Measurements from ENCODE around the gene PEPD. TPM values are rescaled to one million over a fixed set of nuclear protein-coding genes. Genes with fewer than 3 reads are reported as not detected.

Gene PEPD
- total RNA-seq, 4 donors from 2014 or later = 92.6 to 323 (median 218) TPM

DNA sequence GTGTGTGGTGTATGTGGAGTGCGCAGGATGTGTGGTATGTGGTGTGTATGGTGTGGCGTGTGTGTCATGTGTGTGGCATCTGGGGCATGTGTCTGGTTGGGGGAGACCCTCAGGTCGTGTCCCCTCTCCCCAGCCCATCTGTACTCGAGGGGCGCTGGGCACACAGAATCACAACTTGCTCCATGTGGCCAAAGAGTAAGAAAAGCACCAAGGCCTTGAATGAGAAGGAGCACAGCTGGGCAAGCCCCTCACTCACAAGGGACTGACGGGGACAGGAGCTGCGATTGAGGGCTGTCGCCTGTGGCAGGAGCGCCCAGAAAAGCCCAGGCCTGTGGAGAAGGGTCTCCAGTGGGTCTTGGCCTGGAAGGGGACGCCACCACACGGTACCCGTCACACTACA lies 62.8 kb downstream of the PEPD start:
- no peak overlapping the region for H3K4me3 ChIP-seq
- no peaks in the 10 kb centered on the region for H3K4me1 ChIP-seq
- TF ChIP-seq POLR2AphosphoS5 (IDR thresholded peaks at IDR 0.05) = no peak
- TF ChIP-seq EP300 (IDR thresholded peaks at IDR 0.05; ENCODE audit: low read depth) = no peak
- no peak for TF ChIP-seq POLR2A (IDR thresholded peaks at IDR 0.05)
- TF ChIP-seq, protein P1, sequence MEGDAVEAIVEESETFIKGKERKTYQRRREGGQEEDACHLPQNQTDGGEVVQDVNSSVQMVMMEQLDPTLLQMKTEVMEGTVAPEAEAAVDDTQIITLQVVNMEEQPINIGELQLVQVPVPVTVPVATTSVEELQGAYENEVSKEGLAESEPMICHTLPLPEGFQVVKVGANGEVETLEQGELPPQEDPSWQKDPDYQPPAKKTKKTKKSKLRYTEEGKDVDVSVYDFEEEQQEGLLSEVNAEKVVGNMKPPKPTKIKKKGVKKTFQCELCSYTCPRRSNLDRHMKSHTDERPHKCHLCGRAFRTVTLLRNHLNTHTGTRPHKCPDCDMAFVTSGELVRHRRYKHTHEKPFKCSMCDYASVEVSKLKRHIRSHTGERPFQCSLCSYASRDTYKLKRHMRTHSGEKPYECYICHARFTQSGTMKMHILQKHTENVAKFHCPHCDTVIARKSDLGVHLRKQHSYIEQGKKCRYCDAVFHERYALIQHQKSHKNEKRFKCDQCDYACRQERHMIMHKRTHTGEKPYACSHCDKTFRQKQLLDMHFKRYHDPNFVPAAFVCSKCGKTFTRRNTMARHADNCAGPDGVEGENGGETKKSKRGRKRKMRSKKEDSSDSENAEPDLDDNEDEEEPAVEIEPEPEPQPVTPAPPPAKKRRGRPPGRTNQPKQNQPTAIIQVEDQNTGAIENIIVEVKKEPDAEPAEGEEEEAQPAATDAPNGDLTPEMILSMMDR (IDR thresholded peaks at IDR 0.05) = no peak
- in situ Hi-C loops (cut with MboI; ENCODE audit: low pct_ligation_motif_present in 1 of 4, low pct_unique_long_range_greater_than_20kb in 1 of 4, low sequenced_read_pairs in 3 of 4) (no loop called here), intact Hi-C loops (cut with DNase I; ENCODE audit: low total_unique reads) (no loop called here)
- no peak for DNase-seq
- WGBS, 2 donors (ENCODE audit: low coverage in 1 of 2) = 87 to 89% methylated on average over 3 to 12 of the region's 12 CpGs
- H3K36me3 ChIP-seq = peaks cover 0 to 4% (median 0%) of the 10 kb centered on the region in 4 donors
- H3K27me3 ChIP-seq = no peaks in the 10 kb centered on the region
- H3K27ac ChIP-seq = no peak overlapping the region
- no peaks in the 10 kb centered on the region for H3K9me3 ChIP-seq

DNA sequence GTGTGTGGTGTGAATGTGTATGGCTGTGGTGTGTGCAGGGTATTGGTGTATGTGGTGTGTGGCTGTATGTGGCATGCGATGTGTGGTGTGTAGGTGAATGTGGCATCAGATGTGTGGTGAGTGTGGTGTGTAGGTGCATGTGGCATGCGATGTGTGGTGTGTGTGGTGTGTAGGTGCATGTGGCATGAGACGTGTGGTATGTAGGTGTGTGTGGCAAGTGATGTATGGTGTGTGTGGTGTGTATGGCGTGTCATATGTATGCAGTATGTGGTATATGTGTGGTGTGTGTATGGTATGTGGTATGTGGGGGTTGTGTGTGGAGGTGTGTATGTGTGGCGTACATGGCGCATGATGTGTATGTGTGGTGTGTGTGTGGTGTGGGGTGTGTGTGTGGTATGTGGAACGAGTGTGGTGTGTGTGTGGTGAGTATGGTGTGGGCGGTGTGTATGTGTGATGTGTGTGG lies 63.4 kb downstream of the PEPD start:
- H3K4me3 ChIP-seq = no peak overlapping the region
- WGBS, 2 donors (ENCODE audit: low coverage in 1 of 2) = 95 to 96% methylated on average over 4 to 8 of the region's 8 CpGs
- no peaks in the 10 kb centered on the region for H3K27me3 ChIP-seq
- intact Hi-C loops (cut with DNase I; ENCODE audit: low total_unique reads) (no loop called here), in situ Hi-C loops (cut with MboI; ENCODE audit: low pct_ligation_motif_present in 1 of 4, low pct_unique_long_range_greater_than_20kb in 1 of 4, low sequenced_read_pairs in 3 of 4) (no loop called here)
- no peak overlapping the region for H3K27ac ChIP-seq
- H3K36me3 ChIP-seq = no peaks in the 10 kb centered on the region
- H3K4me1 ChIP-seq = no peaks in the 10 kb centered on the region
- no peak for DNase-seq
- no peaks in the 10 kb centered on the region for H3K9me3 ChIP-seq
- TF ChIP-seq POLR2AphosphoS5 (IDR thresholded peaks at IDR 0.05) (no peak), POLR2A (IDR thresholded peaks at IDR 0.05) (no peak)
- TF ChIP-seq, protein P1 (IDR thresholded peaks at IDR 0.05) = no peak

DNA sequence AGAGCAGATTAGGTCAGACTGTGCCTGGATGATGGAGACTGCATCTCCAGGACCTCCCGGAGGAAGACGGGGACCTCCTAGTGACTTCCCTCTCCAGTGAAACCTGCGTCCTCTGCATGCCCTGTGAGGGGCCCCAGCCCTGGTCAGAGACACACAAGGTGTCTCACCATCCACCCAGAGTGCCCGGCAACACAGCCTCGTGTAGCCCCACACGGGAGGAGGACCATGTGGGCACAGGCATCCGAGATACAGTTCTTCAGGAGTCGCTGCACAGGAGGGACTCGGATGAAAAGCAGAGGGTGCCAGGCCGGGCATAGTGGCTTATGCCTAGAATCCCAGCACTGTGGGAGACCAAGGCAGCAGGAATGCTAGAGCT lies 64.8 kb downstream of the PEPD start:
- intact Hi-C loops (cut with DNase I; ENCODE audit: low total_unique reads) (no loop called here), in situ Hi-C loops (cut with MboI; ENCODE audit: low pct_ligation_motif_present in 1 of 4, low pct_unique_long_range_greater_than_20kb in 1 of 4, low sequenced_read_pairs in 3 of 4) (no loop called here)
- Histone ChIP-seq H3K9me3 (no peaks in the 10 kb centered on the region), H3K4me3 (no peak overlapping the region), H3K4me1 (no peaks in the 10 kb centered on the region), H3K27me3 (no peaks in the 10 kb centered on the region), H3K27ac (no peak overlapping the region), H3K36me3 (no peaks in the 10 kb centered on the region)
- no peak for TF ChIP-seq POLR2A (IDR thresholded peaks at IDR 0.05)
- TF ChIP-seq, protein P1 (IDR thresholded peaks at IDR 0.05) = no peak
- TF ChIP-seq EP300 (IDR thresholded peaks at IDR 0.05; ENCODE audit: low read depth) = no peak
- no peak for TF ChIP-seq POLR2AphosphoS5 (IDR thresholded peaks at IDR 0.05)
- DNase-seq = no peak
- WGBS, 2 donors (ENCODE audit: low coverage in 1 of 2) = 88% methylated on average over 7 of the region's 10 CpGs; no CpG with 5 or more reads in 1 of the 2 donors

DNA sequence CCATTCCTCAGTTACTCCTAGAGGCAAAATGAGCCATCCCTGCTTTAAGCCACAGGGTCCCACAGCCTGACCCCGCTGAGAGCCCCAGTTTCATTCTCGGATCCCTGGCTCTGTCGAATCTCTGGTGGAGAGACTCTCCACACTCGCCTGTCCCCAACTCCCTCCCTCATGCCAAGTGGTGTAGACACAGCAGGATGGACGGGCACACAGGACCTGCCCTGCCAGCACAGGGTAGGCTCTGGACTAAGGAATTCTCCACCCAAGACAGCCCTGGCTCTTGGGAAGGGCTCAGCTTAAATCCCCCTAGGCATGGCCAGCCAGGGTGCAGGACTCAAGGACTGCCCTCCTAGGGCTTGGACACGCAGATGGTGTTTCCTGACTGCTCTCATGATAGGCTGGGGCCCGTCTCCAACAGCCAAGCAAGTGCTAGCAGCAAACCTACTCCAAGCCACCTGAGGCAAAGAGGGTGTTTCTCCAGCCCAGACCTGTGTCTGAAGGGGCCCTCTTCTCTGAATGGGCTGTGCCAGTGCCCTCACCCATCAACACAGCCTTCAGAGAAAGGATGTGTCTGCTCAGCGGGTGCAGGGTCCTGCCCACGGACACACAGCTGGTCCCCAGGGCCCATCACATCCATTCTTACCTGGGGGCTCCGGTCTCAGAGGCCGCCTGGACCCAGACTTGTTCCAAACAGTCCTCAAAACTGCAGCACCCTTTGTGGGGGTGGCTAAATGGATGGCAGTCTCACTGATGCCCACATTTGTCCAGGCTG lies 65.3 kb downstream of the PEPD start:
- Histone ChIP-seq H3K4me1 (no peaks in the 10 kb centered on the region), H3K4me3 (no peak overlapping the region), H3K27me3 (no peaks in the 10 kb centered on the region), H3K36me3 (no peaks in the 10 kb centered on the region), H3K27ac (no peak overlapping the region), H3K9me3 (no peaks in the 10 kb centered on the region)
- DNase-seq = no peak
- WGBS, 2 donors (ENCODE audit: low coverage in 1 of 2) = 87% methylated on average over 8 of the region's 11 CpGs; no CpG with 5 or more reads in 1 of the 2 donors
- in situ Hi-C loops (cut with MboI; ENCODE audit: low pct_ligation_motif_present in 1 of 4, low pct_unique_long_range_greater_than_20kb in 1 of 4, low sequenced_read_pairs in 3 of 4) = no loop called here
- TF ChIP-seq EP300 (IDR thresholded peaks at IDR 0.05; ENCODE audit: low read depth) = no peak
- TF ChIP-seq, protein P1 (IDR thresholded peaks at IDR 0.05) = no peak
- TF ChIP-seq POLR2A (IDR thresholded peaks at IDR 0.05) = no peak
- TF ChIP-seq POLR2AphosphoS5 (IDR thresholded peaks at IDR 0.05) = no peak
- intact Hi-C loops (cut with DNase I; ENCODE audit: low total_unique reads) = no loop called here

All from transverse colon (tissue), 4 donors.